H1 (cell line): Measurements from ENCODE around the gene SEC23IP. TPM values are rescaled to one million over a fixed set of nuclear protein-coding genes. Genes with fewer than 3 reads are reported as not detected.

Experiments
- CTCF ChIA-PET: fragments of 300-600 bp; sonication (Branson Sonifier 250); formaldehyde crosslinking; loops from one replicate; lab custom pipeline; 2021; ENCODE audit not compliant: partially characterized antibody; lab: Charles Lee
- POLR2A ChIA-PET: fragments of 300-600 bp; sonication (Branson Sonifier 250); formaldehyde crosslinking; loops from one replicate; lab custom pipeline; 2021; ENCODE audit warnings: inconsistent platforms; ENCODE audit not compliant: partially characterized antibody; lab: Charles Lee
- DNase-seq, 2 experiments: peaks; one replicate each; pipeline versions ENCODE4 v3.0.0 to v3.0.0-alpha.2; 2010 to 2022; ENCODE audit warnings: low spot score in 2 of 2, low read depth in 1 of 2, mixed read lengths in 1 of 2
- FAIRE-seq: peaks from 2 replicates; lab custom pipeline; 2011; peaks lifted over from hg19 to GRCh38; lab: Jason Lieb, UNC
- H2AFZ ChIP-seq: 2 replicates; pipeline ENCODE4 v1.8.1; 2012; ENCODE audit warnings: low read length, inconsistent platforms
- H2AK5ac ChIP-seq: 2 replicates; pipeline ENCODE4 v1.6.1; 2013; ENCODE audit warnings: low read depth, low read length
- H2BK120ac ChIP-seq: replicated peaks from 2 replicates; pipeline ENCODE3; 2013; ENCODE audit warnings: low read depth, low read length, inconsistent platforms
- H2BK12ac ChIP-seq: 2 replicates; pipeline ENCODE4 v1.6.1; 2013; ENCODE audit warnings: low read depth, low read length
- H2BK15ac ChIP-seq: 2 replicates; pipeline ENCODE4 v1.6.1; 2013; ENCODE audit warnings: low read length
- H2BK20ac ChIP-seq: 2 replicates; pipeline ENCODE4 v1.6.1; 2013; ENCODE audit warnings: low read length
- H2BK5ac ChIP-seq: 2 replicates; pipeline ENCODE4 v1.6.1; 2013; ENCODE audit warnings: low read depth, low read length
- H3K14ac ChIP-seq: 2 replicates; pipeline ENCODE4 v1.6.1; 2013; ENCODE audit warnings: inconsistent platforms; ENCODE audit not compliant: insufficient read length
- H3K18ac ChIP-seq: 2 replicates; pipeline ENCODE4 v1.6.1; 2013; ENCODE audit warnings: low read length; ENCODE audit errors: extremely low read depth
- H3K23ac ChIP-seq: 2 replicates; pipeline ENCODE4 v1.6.1; 2013; ENCODE audit warnings: inconsistent platforms; ENCODE audit not compliant: insufficient read length
- H3K23me2 ChIP-seq: 2 replicates; pipeline ENCODE4 v1.6.1; 2013; ENCODE audit warnings: low read depth, low read length
- H3K27ac ChIP-seq: 2 replicates; pipeline ENCODE4 v1.6.1; 2011; ENCODE audit warnings: low read depth, low read length, inconsistent platforms
- H3K27me3 ChIP-seq, 4 experiments: replicated peaks in 1 of 4; 1 replicate in 1 of 4; 2 replicates in 3 of 4; pipeline versions ENCODE4 v1.6.1 to v1.8.1; 2011 to 2013; ENCODE audit warnings: low read length in 3 of 4, mild to moderate bottlenecking in 3 of 4, inconsistent platforms in 2 of 4, mixed read lengths in 2 of 4, moderate library complexity in 1 of 4; ENCODE audit not compliant: control insufficient read depth in 3 of 4, insufficient read depth in 3 of 4; ENCODE audit errors: extremely low read depth in 1 of 4
- H3K36me3 ChIP-seq, 4 experiments: 2 replicates each; pipeline versions ENCODE4 v1.6.1 to v1.8.1; 2011 to 2013; ENCODE audit warnings: mild to moderate bottlenecking in 4 of 4, low read length in 3 of 4, moderate library complexity in 2 of 4, control low read depth in 1 of 4, inconsistent platforms in 1 of 4; ENCODE audit not compliant: insufficient read depth in 4 of 4, control insufficient read depth in 2 of 4
- H3K4ac ChIP-seq: replicated peaks from 2 replicates; pipeline ENCODE3; 2013; ENCODE audit warnings: low read length, low read depth, mixed read lengths, inconsistent platforms; ENCODE audit not compliant: insufficient read length
- H3K4me1 ChIP-seq, 4 experiments: replicated peaks in 1 of 4; 1 replicate in 1 of 4; 2 replicates in 3 of 4; pipeline versions ENCODE4 v1.6.1 to v1.8.1; 2011 to 2013; ENCODE audit warnings: low read length in 3 of 4, inconsistent platforms in 2 of 4, mixed read lengths in 1 of 4; ENCODE audit not compliant: insufficient read depth in 4 of 4, control insufficient read depth in 3 of 4
- H3K4me2 ChIP-seq, 2 experiments: 2 replicates each; pipeline versions ENCODE4 v1.6.1 to v1.8.1; 2011 to 2013; ENCODE audit warnings: low read depth in 2 of 2, low read length in 2 of 2, control low read depth in 1 of 2, inconsistent platforms in 1 of 2, mild to moderate bottlenecking in 1 of 2; ENCODE audit not compliant: insufficient read depth in 1 of 2
- H3K4me3 ChIP-seq, 4 experiments: fragments of 200-600, 300-600 bp in 1 of 4; sonication (generic), shearing (Covaris generic), sonication (Bioruptor Twin) in 1 of 4; 2 replicates each; pipeline versions ENCODE4 v1.5.1 to v1.8.1; 2011 to 2016; ENCODE audit warnings: low read length in 4 of 4, low read depth in 3 of 4, control low read depth in 2 of 4, inconsistent platforms in 2 of 4, mild to moderate bottlenecking in 2 of 4, mixed read lengths in 1 of 4, moderate library complexity in 1 of 4; ENCODE audit not compliant: insufficient read depth in 2 of 4; ENCODE audit errors: extremely low read depth in 1 of 4
- H3K56ac ChIP-seq: replicated peaks from 2 replicates; pipeline ENCODE3; 2013; ENCODE audit warnings: low read depth, mild to moderate bottlenecking, mixed read lengths, low read length, inconsistent platforms; ENCODE audit not compliant: insufficient read length
- H3K79me1 ChIP-seq: 2 replicates; pipeline ENCODE4 v1.6.1; 2013; ENCODE audit warnings: low read depth, low read length, control low read depth
- H3K79me2 ChIP-seq, 2 experiments: 2 replicates each; pipeline versions ENCODE4 v1.6.1 to v1.8.1; 2012 to 2013; ENCODE audit warnings: low read length in 2 of 2, mild to moderate bottlenecking in 2 of 2, inconsistent platforms in 1 of 2; ENCODE audit not compliant: insufficient read depth in 2 of 2, control insufficient read depth in 1 of 2
- H3K9ac ChIP-seq, 4 experiments: replicated peaks in 1 of 4; 1 replicate in 1 of 4; 2 replicates in 3 of 4; pipeline versions ENCODE4 v1.6.1 to v1.8.1; 2011 to 2013; ENCODE audit warnings: low read depth in 3 of 4, low read length in 3 of 4, control low read depth in 2 of 4, mild to moderate bottlenecking in 2 of 4, moderate library complexity in 2 of 4, inconsistent platforms in 1 of 4; ENCODE audit errors: extremely low read depth in 1 of 4
- H3K9me3 ChIP-seq, 2 experiments: 2 replicates each; pipeline versions ENCODE4 v1.6.1 to v1.8.1; 2012 to 2013; ENCODE audit warnings: mild to moderate bottlenecking in 2 of 2, moderate library complexity in 2 of 2, control low read depth in 1 of 2, inconsistent platforms in 1 of 2, low read depth in 1 of 2, low read length in 1 of 2, mixed read lengths in 1 of 2; ENCODE audit not compliant: insufficient read depth in 2 of 2
- H4K20me1 ChIP-seq, 2 experiments: replicated peaks in 1 of 2; 2 replicates each; pipeline versions ENCODE3 to v1.8.1; 2011 to 2013; ENCODE audit warnings: inconsistent platforms in 2 of 2, low read length in 2 of 2, mild to moderate bottlenecking in 1 of 2; ENCODE audit not compliant: insufficient read depth in 2 of 2, control insufficient read depth in 1 of 2
- H4K5ac ChIP-seq: 2 replicates; pipeline ENCODE4 v1.6.1; 2013; ENCODE audit warnings: low read length, low read depth, mixed read lengths, inconsistent platforms; ENCODE audit not compliant: insufficient read length
- H4K8ac ChIP-seq: 2 replicates; pipeline ENCODE4 v1.8.0; 2013; ENCODE audit warnings: mild to moderate bottlenecking, moderate library complexity, low read length, inconsistent platforms; ENCODE audit not compliant: insufficient read depth; ENCODE audit errors: extremely low read depth
- H4K91ac ChIP-seq: replicated peaks from 2 replicates; pipeline ENCODE3; 2013; ENCODE audit warnings: low read length, mixed read lengths, inconsistent platforms; ENCODE audit not compliant: insufficient read length
- NANOG ChIP-seq: IDR thresholded peaks from 2 replicates; pipeline ENCODE4 v1.6.1; 2011; ENCODE audit warnings: low read length, low read depth, mild to moderate bottlenecking, inconsistent platforms; ENCODE audit not compliant: insufficient read depth, poor library complexity, severe bottlenecking
- RAD21 ChIP-seq, 2 experiments: IDR thresholded peaks in 1 of 2; conservative IDR thresholded peaks in 1 of 2; 2 replicates each; pipeline ENCODE4 v1.6.1; 2011; ENCODE audit warnings: low read depth in 2 of 2, low read length in 2 of 2, improper control_type of control experiment in 1 of 2, inconsistent platforms in 1 of 2, mild to moderate bottlenecking in 1 of 2, moderate library complexity in 1 of 2
- WGBS, 2 experiments: shearing (Covaris generic) in 1 of 2; methylation state at CpG; one replicate each; pipeline versions ENCODE4 v1.1.6 to v1.1.7; 2013 to 2015; ENCODE audit warnings: low lambda C conversion rate in 2 of 2, mixed read lengths in 2 of 2, inconsistent platforms in 1 of 2, low coverage in 1 of 2, missing lambda C conversion rate in 1 of 2; ENCODE audit not compliant: insufficient replicate concordance in 2 of 2, insufficient coverage in 1 of 2, insufficient read length in 1 of 2; ENCODE audit errors: extremely low coverage in 1 of 2, missing lambda C conversion rate in 1 of 2; 5-methylcytosine and 5-hydroxymethylcytosine counted together
- polyA plus RNA-seq, 7 experiments: library from polyadenylated mRNA; depleted of rRNA in 3 of 7; stranded (reverse) in 5 of 7; unstranded in 2 of 7; fragments of >200 nt in 5 of 7; fragments of 200-250 nt in 2 of 7; gene quantifications; 1 replicate in 5 of 7; 2 replicates in 1 of 7; 4 replicates in 1 of 7; pipeline versions ENCODE4 v1.2.1 to v1.2.3, GENCODE V29; 2011 to 2013; ENCODE audit warnings: missing spikeins in 2 of 7, mixed read lengths in 2 of 7
- total RNA-seq: library from RNA; stranded (reverse); fragmentation: NEBNext Ultra II Directional; extraction: Animal tissue kit (Norgen Biotek cat#: 25700); gene quantifications from 2 replicates; pipeline ENCODE4 v1.2.1, GENCODE V29; 2021

The SEC23IP gene
- total and polyA plus RNA-seq, 2 of the 8 experiments (the other 6 are each of a cell fraction or from before 2014, with no cell fraction given): 29.0 to 105 TPM

GRCh38 chr10:119940487-119940886, 48.0 kb downstream of the SEC23IP start:
- Histone ChIP-seq H3K4me1 (no peaks in the 10 kb centered on the region), H2BK15ac (no peak overlapping the region), H3K9ac (no peak overlapping the region), H2BK20ac (no peak overlapping the region), H3K23me2 (no peaks in the 10 kb centered on the region), H3K14ac (no peak overlapping the region), H4K91ac (no peak overlapping the region), H3K27me3 (no peaks in the 10 kb centered on the region), H4K8ac (no peak overlapping the region), H3K27ac (no peak overlapping the region), H3K56ac (no peak overlapping the region), H3K79me2 (no peaks in the 10 kb centered on the region), H3K36me3 (peaks cover 10 to 39% (median 21%) of the 10 kb centered on the region in 4 experiments; a peak in 7 of 8 replicates), H3K18ac (no peak overlapping the region), H4K20me1 (no peaks in the 10 kb centered on the region), H2BK12ac (no peak overlapping the region), H3K9me3 (no peaks in the 10 kb centered on the region), H3K4me3 (no peak overlapping the region), H3K4ac (no peak overlapping the region), H2BK5ac (no peak overlapping the region), H3K4me2 (no peak overlapping the region), H3K23ac (no peak overlapping the region), H3K79me1 (no peaks in the 10 kb centered on the region), H2AK5ac (no peak overlapping the region), H2BK120ac (no peak overlapping the region), H4K5ac (no peak overlapping the region), H2AFZ (no peak overlapping the region)
- FAIRE-seq: no peak
- WGBS, 2 experiments: 86% methylated on average over 3 of the region's 3 CpGs; no CpG with 5 or more reads in 1 of the 2 experiments
- no peak for DNase-seq
- TF ChIP-seq NANOG (no peak), RAD21 (IDR thresholded peaks at IDR 0.05 in 1 of 2, conservative IDR thresholded peaks at IDR 0.05 in 1 of 2; ENCODE audit: low read depth in 2 of 2, low read length in 2 of 2) (no peak)
- ChIA-PET POLR2A (no interaction called here), CTCF (interaction anchor here (0.8 kb wide), 1 partner anchor 281 kb away, joined by 4 read pairs; no protein-coding TSS in a partner anchor)
